H1 (cell line): Measurements from ENCODE around the gene TMEM245. TPM values are rescaled to one million over a fixed set of nuclear protein-coding genes. Genes with fewer than 3 reads are reported as not detected.

Experiments used
- CTCF ChIA-PET: fragments of 300-600 bp; sonication (Branson Sonifier 250); formaldehyde crosslinking; loops from one replicate; lab custom pipeline; 2021; ENCODE audit not compliant: partially characterized antibody; lab: Charles Lee
- POLR2A ChIA-PET: fragments of 300-600 bp; sonication (Branson Sonifier 250); formaldehyde crosslinking; loops from one replicate; lab custom pipeline; 2021; ENCODE audit warnings: inconsistent platforms; ENCODE audit not compliant: partially characterized antibody; lab: Charles Lee
- DNase-seq, 2 experiments: peaks; one replicate each; pipeline versions ENCODE4 v3.0.0 to v3.0.0-alpha.2; 2010 to 2022; ENCODE audit warnings: low spot score in 2 of 2, low read depth in 1 of 2, mixed read lengths in 1 of 2
- FAIRE-seq: peaks from 2 replicates; lab custom pipeline; 2011; peaks lifted over from hg19 to GRCh38; lab: Jason Lieb, UNC
- H2AFZ ChIP-seq: 2 replicates; pipeline ENCODE4 v1.8.1; 2012; ENCODE audit warnings: low read length, inconsistent platforms
- H2AK5ac ChIP-seq: 2 replicates; pipeline ENCODE4 v1.6.1; 2013; ENCODE audit warnings: low read depth, low read length
- H2BK120ac ChIP-seq: replicated peaks from 2 replicates; pipeline ENCODE3; 2013; ENCODE audit warnings: low read depth, low read length, inconsistent platforms
- H2BK12ac ChIP-seq: 2 replicates; pipeline ENCODE4 v1.6.1; 2013; ENCODE audit warnings: low read depth, low read length
- H2BK15ac ChIP-seq: 2 replicates; pipeline ENCODE4 v1.6.1; 2013; ENCODE audit warnings: low read length
- H2BK20ac ChIP-seq: 2 replicates; pipeline ENCODE4 v1.6.1; 2013; ENCODE audit warnings: low read length
- H2BK5ac ChIP-seq: 2 replicates; pipeline ENCODE4 v1.6.1; 2013; ENCODE audit warnings: low read depth, low read length
- H3K14ac ChIP-seq: 2 replicates; pipeline ENCODE4 v1.6.1; 2013; ENCODE audit warnings: inconsistent platforms; ENCODE audit not compliant: insufficient read length
- H3K18ac ChIP-seq: 2 replicates; pipeline ENCODE4 v1.6.1; 2013; ENCODE audit warnings: low read length; ENCODE audit errors: extremely low read depth
- H3K23ac ChIP-seq: 2 replicates; pipeline ENCODE4 v1.6.1; 2013; ENCODE audit warnings: inconsistent platforms; ENCODE audit not compliant: insufficient read length
- H3K23me2 ChIP-seq: 2 replicates; pipeline ENCODE4 v1.6.1; 2013; ENCODE audit warnings: low read depth, low read length
- H3K27ac ChIP-seq: 2 replicates; pipeline ENCODE4 v1.6.1; 2011; ENCODE audit warnings: low read depth, low read length, inconsistent platforms
- H3K27me3 ChIP-seq, 4 experiments: replicated peaks in 1 of 4; 1 replicate in 1 of 4; 2 replicates in 3 of 4; pipeline versions ENCODE4 v1.6.1 to v1.8.1; 2011 to 2013; ENCODE audit warnings: low read length in 3 of 4, mild to moderate bottlenecking in 3 of 4, inconsistent platforms in 2 of 4, mixed read lengths in 2 of 4, moderate library complexity in 1 of 4; ENCODE audit not compliant: control insufficient read depth in 3 of 4, insufficient read depth in 3 of 4; ENCODE audit errors: extremely low read depth in 1 of 4
- H3K36me3 ChIP-seq, 4 experiments: 2 replicates each; pipeline versions ENCODE4 v1.6.1 to v1.8.1; 2011 to 2013; ENCODE audit warnings: mild to moderate bottlenecking in 4 of 4, low read length in 3 of 4, moderate library complexity in 2 of 4, control low read depth in 1 of 4, inconsistent platforms in 1 of 4; ENCODE audit not compliant: insufficient read depth in 4 of 4, control insufficient read depth in 2 of 4
- H3K4ac ChIP-seq: replicated peaks from 2 replicates; pipeline ENCODE3; 2013; ENCODE audit warnings: low read length, low read depth, mixed read lengths, inconsistent platforms; ENCODE audit not compliant: insufficient read length
- H3K4me1 ChIP-seq, 4 experiments: replicated peaks in 1 of 4; 1 replicate in 1 of 4; 2 replicates in 3 of 4; pipeline versions ENCODE4 v1.6.1 to v1.8.1; 2011 to 2013; ENCODE audit warnings: low read length in 3 of 4, inconsistent platforms in 2 of 4, mixed read lengths in 1 of 4; ENCODE audit not compliant: insufficient read depth in 4 of 4, control insufficient read depth in 3 of 4
- H3K4me2 ChIP-seq, 2 experiments: 2 replicates each; pipeline versions ENCODE4 v1.6.1 to v1.8.1; 2011 to 2013; ENCODE audit warnings: low read depth in 2 of 2, low read length in 2 of 2, control low read depth in 1 of 2, inconsistent platforms in 1 of 2, mild to moderate bottlenecking in 1 of 2; ENCODE audit not compliant: insufficient read depth in 1 of 2
- H3K4me3 ChIP-seq, 4 experiments: fragments of 200-600, 300-600 bp in 1 of 4; sonication (generic), shearing (Covaris generic), sonication (Bioruptor Twin) in 1 of 4; 2 replicates each; pipeline versions ENCODE4 v1.5.1 to v1.8.1; 2011 to 2016; ENCODE audit warnings: low read length in 4 of 4, low read depth in 3 of 4, control low read depth in 2 of 4, inconsistent platforms in 2 of 4, mild to moderate bottlenecking in 2 of 4, mixed read lengths in 1 of 4, moderate library complexity in 1 of 4; ENCODE audit not compliant: insufficient read depth in 2 of 4; ENCODE audit errors: extremely low read depth in 1 of 4
- H3K56ac ChIP-seq: replicated peaks from 2 replicates; pipeline ENCODE3; 2013; ENCODE audit warnings: low read depth, mild to moderate bottlenecking, mixed read lengths, low read length, inconsistent platforms; ENCODE audit not compliant: insufficient read length
- H3K79me1 ChIP-seq: 2 replicates; pipeline ENCODE4 v1.6.1; 2013; ENCODE audit warnings: low read depth, low read length, control low read depth
- H3K79me2 ChIP-seq, 2 experiments: 2 replicates each; pipeline versions ENCODE4 v1.6.1 to v1.8.1; 2012 to 2013; ENCODE audit warnings: low read length in 2 of 2, mild to moderate bottlenecking in 2 of 2, inconsistent platforms in 1 of 2; ENCODE audit not compliant: insufficient read depth in 2 of 2, control insufficient read depth in 1 of 2
- H3K9ac ChIP-seq, 4 experiments: replicated peaks in 1 of 4; 1 replicate in 1 of 4; 2 replicates in 3 of 4; pipeline versions ENCODE4 v1.6.1 to v1.8.1; 2011 to 2013; ENCODE audit warnings: low read depth in 3 of 4, low read length in 3 of 4, control low read depth in 2 of 4, mild to moderate bottlenecking in 2 of 4, moderate library complexity in 2 of 4, inconsistent platforms in 1 of 4; ENCODE audit errors: extremely low read depth in 1 of 4
- H3K9me3 ChIP-seq, 2 experiments: 2 replicates each; pipeline versions ENCODE4 v1.6.1 to v1.8.1; 2012 to 2013; ENCODE audit warnings: mild to moderate bottlenecking in 2 of 2, moderate library complexity in 2 of 2, control low read depth in 1 of 2, inconsistent platforms in 1 of 2, low read depth in 1 of 2, low read length in 1 of 2, mixed read lengths in 1 of 2; ENCODE audit not compliant: insufficient read depth in 2 of 2
- H4K20me1 ChIP-seq, 2 experiments: replicated peaks in 1 of 2; 2 replicates each; pipeline versions ENCODE3 to v1.8.1; 2011 to 2013; ENCODE audit warnings: inconsistent platforms in 2 of 2, low read length in 2 of 2, mild to moderate bottlenecking in 1 of 2; ENCODE audit not compliant: insufficient read depth in 2 of 2, control insufficient read depth in 1 of 2
- H4K5ac ChIP-seq: 2 replicates; pipeline ENCODE4 v1.6.1; 2013; ENCODE audit warnings: low read length, low read depth, mixed read lengths, inconsistent platforms; ENCODE audit not compliant: insufficient read length
- H4K8ac ChIP-seq: 2 replicates; pipeline ENCODE4 v1.8.0; 2013; ENCODE audit warnings: mild to moderate bottlenecking, moderate library complexity, low read length, inconsistent platforms; ENCODE audit not compliant: insufficient read depth; ENCODE audit errors: extremely low read depth
- H4K91ac ChIP-seq: replicated peaks from 2 replicates; pipeline ENCODE3; 2013; ENCODE audit warnings: low read length, mixed read lengths, inconsistent platforms; ENCODE audit not compliant: insufficient read length
- BACH1 ChIP-seq: IDR thresholded peaks from 2 replicates; pipeline ENCODE4 v1.6.1; 2012; ENCODE audit warnings: low read length, improper control_type of control experiment
- CEBPB ChIP-seq: IDR thresholded peaks from 2 replicates; pipeline ENCODE4 v1.6.1; 2012; ENCODE audit warnings: low read depth, low read length
- CHD1 ChIP-seq: IDR thresholded peaks from 2 replicates; pipeline ENCODE4 v1.6.1; 2012; ENCODE audit warnings: low read depth, low read length, improper control_type of control experiment
- CREB1 ChIP-seq: IDR thresholded peaks from 2 replicates; pipeline ENCODE4 v1.6.1; 2012; ENCODE audit warnings: inconsistent platforms
- FOSL1 ChIP-seq: IDR thresholded peaks from 2 replicates; pipeline ENCODE4 v1.6.1; 2011; ENCODE audit warnings: mild to moderate bottlenecking, low read depth, low read length, moderate library complexity; ENCODE audit not compliant: insufficient read depth
- JUN ChIP-seq: IDR thresholded peaks from 2 replicates; pipeline ENCODE4 v1.6.1; 2011; ENCODE audit warnings: low read depth, mild to moderate bottlenecking, improper control_type of control experiment, low read length
- KDM4A ChIP-seq: IDR thresholded peaks from one replicate; pipeline ENCODE4 v1.7.1; 2012; ENCODE audit warnings: low read depth, mild to moderate bottlenecking, moderate library complexity, low read length, inconsistent platforms; ENCODE audit not compliant: severe bottlenecking
- KDM5A ChIP-seq: fragments of 200-600 bp; IDR thresholded peaks from 2 replicates; pipeline ENCODE4 v1.7.1; 2012; ENCODE audit warnings: mild to moderate bottlenecking, low read length, inconsistent platforms, mixed read lengths
- NANOG ChIP-seq: IDR thresholded peaks from 2 replicates; pipeline ENCODE4 v1.6.1; 2011; ENCODE audit warnings: low read length, low read depth, mild to moderate bottlenecking, inconsistent platforms; ENCODE audit not compliant: insufficient read depth, poor library complexity, severe bottlenecking
- POLR2AphosphoS5 ChIP-seq: IDR thresholded peaks from 2 replicates; pipeline ENCODE4 v1.6.1; 2011; ENCODE audit warnings: low read depth, low read length
- POU5F1 ChIP-seq: IDR thresholded peaks from 2 replicates; pipeline ENCODE4 v1.6.1; 2011; ENCODE audit warnings: low read depth, mild to moderate bottlenecking, low read length, moderate library complexity
- TAF1 ChIP-seq: IDR thresholded peaks from 2 replicates; pipeline ENCODE4 v1.6.1; 2011; ENCODE audit warnings: mild to moderate bottlenecking, low read depth, low read length
- TAF7 ChIP-seq: optimal IDR thresholded peaks from 2 replicates; pipeline ENCODE3; 2011; ENCODE audit warnings: low read depth, mild to moderate bottlenecking, inconsistent platforms, low read length, moderate library complexity, borderline replicate concordance
- TBP ChIP-seq: IDR thresholded peaks from 2 replicates; pipeline ENCODE4 v1.6.1; 2011; ENCODE audit warnings: low read depth, low read length, improper control_type of control experiment
- YY1 ChIP-seq: IDR thresholded peaks from 2 replicates; pipeline ENCODE4 v1.6.1; 2011; ENCODE audit warnings: low read depth, mild to moderate bottlenecking, low read length
- WGBS, 2 experiments: shearing (Covaris generic) in 1 of 2; methylation state at CpG; one replicate each; pipeline versions ENCODE4 v1.1.6 to v1.1.7; 2013 to 2015; ENCODE audit warnings: low lambda C conversion rate in 2 of 2, mixed read lengths in 2 of 2, inconsistent platforms in 1 of 2, low coverage in 1 of 2, missing lambda C conversion rate in 1 of 2; ENCODE audit not compliant: insufficient replicate concordance in 2 of 2, insufficient coverage in 1 of 2, insufficient read length in 1 of 2; ENCODE audit errors: extremely low coverage in 1 of 2, missing lambda C conversion rate in 1 of 2; 5-methylcytosine and 5-hydroxymethylcytosine counted together
- polyA plus RNA-seq, 7 experiments: library from polyadenylated mRNA; depleted of rRNA in 3 of 7; stranded (reverse) in 5 of 7; unstranded in 2 of 7; fragments of >200 nt in 5 of 7; fragments of 200-250 nt in 2 of 7; gene quantifications; 1 replicate in 5 of 7; 2 replicates in 1 of 7; 4 replicates in 1 of 7; pipeline versions ENCODE4 v1.2.1 to v1.2.3, GENCODE V29; 2011 to 2013; ENCODE audit warnings: missing spikeins in 2 of 7, mixed read lengths in 2 of 7
- total RNA-seq: library from RNA; stranded (reverse); fragmentation: NEBNext Ultra II Directional; extraction: Animal tissue kit (Norgen Biotek cat#: 25700); gene quantifications from 2 replicates; pipeline ENCODE4 v1.2.1, GENCODE V29; 2021

TMEM245 gene
- total and polyA plus RNA-seq, 2 of the 8 experiments (the other 6 are each of a cell fraction or from before 2014, with no cell fraction given), result 44.3 to 45.8 TPM

- ChIA-PET CTCF (interaction anchor here (0.9 kb wide), 1 partner anchor 494 kb away, joined by 3 read pairs; no protein-coding TSS in a partner anchor), POLR2A (interaction anchor here (1.1 to 1.2 kb wide), 2 partner anchors 107 to 198 kb away, joined by 3 to 5 read pairs; no protein-coding TSS in a partner anchor)
- H3K4me1 ChIP-seq, result peaks cover 7 to 16% (median 13%) of the 10 kb centered on the region in 4 experiments
- TF ChIP-seq TAF7, result no peak
- TF ChIP-seq TAF1, result 0 out of 2 replicates have a peak, but pooled peaks have one; percentile 27
- no peak for TF ChIP-seq TBP
- TF ChIP-seq KDM5A, result no peak
- TF ChIP-seq FOSL1, result no peak
- TF ChIP-seq POU5F1, result no peak
- TF ChIP-seq JUN, result no peak
- TF ChIP-seq NANOG, result no peak
- TF ChIP-seq CEBPB, result no peak
- no peak for TF ChIP-seq POLR2AphosphoS5
- no peak for TF ChIP-seq CREB1
- TF ChIP-seq BACH1, result no peak
- no peak for TF ChIP-seq YY1
- no peak for TF ChIP-seq KDM4A
- no peak for TF ChIP-seq CHD1
These were observed 1.6 kb upstream of the TMEM245 start for GRCh38 chr9:109121232-109121796.

More at GRCh38 chr9:109121232-109121796, 1.6 kb upstream of the TMEM245 start:
- Histone ChIP-seq H3K79me1 (peaks cover 9% of the 10 kb centered on the region), H2BK20ac (no peak overlapping the region), H3K18ac (no peak overlapping the region), H2AK5ac (no peak overlapping the region), H3K23ac (no peak overlapping the region), H2AFZ (peak overlapping the region; percentile 91), H3K23me2 (peaks cover 10% of the 10 kb centered on the region), H3K79me2 (peaks cover 23 to 33% of the 10 kb centered on the region in 2 experiments), H3K27ac (no peak overlapping the region), H3K14ac (no peak overlapping the region), H3K4me2 (peak overlapping the region; percentile 48 to 97; a peak in 3 of 4 replicates), H3K9ac (no peak overlapping the region), H4K20me1 (peaks cover 9 to 13% of the 10 kb centered on the region in 2 experiments), H4K8ac (no peak overlapping the region), H4K5ac (no peak overlapping the region), H3K4ac (no peak overlapping the region), H2BK120ac (no peak overlapping the region), H2BK5ac (peak overlapping the region; percentile 29; the same call in 1 of the 2 replicates), H3K4me3 (peak overlapping the region in 3 of 4 experiments; percentile 9 to 81 (median 23); a peak in 4 of 8 replicates), H3K27me3 (no peaks in the 10 kb centered on the region), H3K9me3 (no peaks in the 10 kb centered on the region), H3K36me3 (no peaks in the 10 kb centered on the region; a peak in 1 of 8 replicates), H3K56ac (no peak overlapping the region), H2BK15ac (no peak overlapping the region), H2BK12ac (no peak overlapping the region), H4K91ac (no peak overlapping the region)
- 71% methylated on average over 11 of the region's 11 CpGs; no CpG with 5 or more reads in 1 of the 2 experiments for WGBS, 2 experiments
- DNase-seq, result no peak
- FAIRE-seq, result no peak
